ENCODE measurements around the gene ELAVL1.
A peak's percentile ranks its signal among the peaks of the same experiment; 100 is the strongest.
"Not testable (repeated sequence)": the region's sequence is repeated elsewhere in the genome, so short reads cannot be mapped to it uniquely, and the experiment has no call there.

Gene ELAVL1

DNA sequence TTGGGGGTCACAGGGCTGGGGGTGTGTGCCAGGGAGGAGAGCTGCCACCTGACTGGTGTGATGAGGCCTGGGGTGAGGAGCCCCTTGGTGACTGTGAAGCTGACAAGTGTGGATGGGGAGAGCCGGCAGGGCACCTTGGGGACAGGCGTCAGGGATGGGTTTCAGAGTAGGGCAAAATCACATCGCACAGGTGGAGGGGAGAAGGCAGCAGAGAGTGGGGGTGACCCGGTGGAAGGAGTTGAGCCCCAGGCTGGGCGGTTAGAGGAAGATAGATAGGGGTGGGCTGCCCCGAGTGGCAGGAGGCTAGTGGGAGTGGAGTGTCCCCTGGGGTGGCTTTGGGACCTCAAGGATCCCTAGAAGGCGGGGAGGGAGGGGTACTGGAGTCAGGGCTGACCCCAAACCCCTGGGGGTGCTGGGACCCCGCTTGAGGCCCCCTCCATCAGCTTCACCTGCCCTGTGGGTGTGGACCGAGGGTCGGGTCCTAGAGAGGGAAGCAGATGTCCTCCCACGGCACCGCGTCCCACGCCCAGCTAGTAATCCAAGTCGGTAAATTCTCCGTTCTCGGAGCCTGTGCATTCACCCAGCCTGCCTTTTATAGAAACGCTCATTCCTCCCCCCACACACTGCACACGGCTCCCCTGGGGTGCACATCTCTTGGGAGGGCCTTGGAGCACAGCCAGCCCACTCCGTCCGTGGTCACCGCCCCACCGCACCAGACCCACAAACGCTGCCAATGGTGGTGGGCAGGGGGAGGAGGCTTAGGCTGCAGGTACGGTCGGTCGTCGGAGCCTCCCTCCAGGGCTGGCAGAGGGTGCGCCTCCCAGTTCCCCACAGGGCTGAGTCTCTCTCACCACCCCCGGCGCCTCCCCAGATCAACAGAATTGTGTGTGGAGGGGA is 81.9 kb downstream of the ELAVL1 start:
- Histone ChIP-seq H3K27me3 (ENCODE audit: control insufficient read depth, insufficient read depth, low read length) (peaks cover 12% of the 10 kb centered on the region), H3K9me3 (ENCODE audit: control insufficient read depth, low read depth, low read length) (no peaks in the 10 kb centered on the region), H3K9ac (ENCODE audit: low read length) (no peak overlapping the region), H3K27ac (ENCODE audit: low read length) (no peak overlapping the region), H3K4me3 (ENCODE audit: low read length) (no peak overlapping the region), H3K36me3 (ENCODE audit: control insufficient read depth, low read depth, low read length) (no peaks in the 10 kb centered on the region), H3K4me1 (ENCODE audit: control insufficient read depth, low read depth, low read length) (peaks cover 13% of the 10 kb centered on the region)

DNA sequence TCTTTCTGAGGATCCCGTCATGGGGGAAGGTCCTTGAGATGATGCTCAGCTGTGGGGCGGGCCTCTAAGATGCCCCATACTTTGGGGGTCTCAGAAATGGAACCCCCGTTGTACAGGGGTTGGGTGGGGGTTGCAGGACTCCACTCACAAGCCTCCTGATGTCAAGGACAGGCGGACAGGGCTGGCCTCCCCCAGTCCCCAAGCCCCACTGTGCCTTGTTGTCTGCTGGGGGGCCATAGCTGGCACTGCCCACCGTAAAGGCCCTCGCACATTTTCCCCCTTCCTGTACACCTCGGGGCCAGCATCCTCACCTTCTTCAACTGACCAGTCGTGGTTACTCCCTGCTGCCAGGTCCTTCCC is 82.6 kb downstream of the ELAVL1 start:
- no peaks in the 10 kb centered on the region for H3K36me3 ChIP-seq (ENCODE audit: control insufficient read depth, low read depth, low read length)
- H3K27me3 ChIP-seq (ENCODE audit: control insufficient read depth, insufficient read depth, low read length) = peaks cover 19% of the 10 kb centered on the region
- no peak overlapping the region for H3K27ac ChIP-seq (ENCODE audit: low read length)
- H3K4me1 ChIP-seq (ENCODE audit: control insufficient read depth, low read depth, low read length) = peaks cover 13% of the 10 kb centered on the region
- H3K9ac ChIP-seq (ENCODE audit: low read length) = no peak overlapping the region
- no peak overlapping the region for H3K4me3 ChIP-seq (ENCODE audit: low read length)
- no peaks in the 10 kb centered on the region for H3K9me3 ChIP-seq (ENCODE audit: control insufficient read depth, low read depth, low read length)

DNA sequence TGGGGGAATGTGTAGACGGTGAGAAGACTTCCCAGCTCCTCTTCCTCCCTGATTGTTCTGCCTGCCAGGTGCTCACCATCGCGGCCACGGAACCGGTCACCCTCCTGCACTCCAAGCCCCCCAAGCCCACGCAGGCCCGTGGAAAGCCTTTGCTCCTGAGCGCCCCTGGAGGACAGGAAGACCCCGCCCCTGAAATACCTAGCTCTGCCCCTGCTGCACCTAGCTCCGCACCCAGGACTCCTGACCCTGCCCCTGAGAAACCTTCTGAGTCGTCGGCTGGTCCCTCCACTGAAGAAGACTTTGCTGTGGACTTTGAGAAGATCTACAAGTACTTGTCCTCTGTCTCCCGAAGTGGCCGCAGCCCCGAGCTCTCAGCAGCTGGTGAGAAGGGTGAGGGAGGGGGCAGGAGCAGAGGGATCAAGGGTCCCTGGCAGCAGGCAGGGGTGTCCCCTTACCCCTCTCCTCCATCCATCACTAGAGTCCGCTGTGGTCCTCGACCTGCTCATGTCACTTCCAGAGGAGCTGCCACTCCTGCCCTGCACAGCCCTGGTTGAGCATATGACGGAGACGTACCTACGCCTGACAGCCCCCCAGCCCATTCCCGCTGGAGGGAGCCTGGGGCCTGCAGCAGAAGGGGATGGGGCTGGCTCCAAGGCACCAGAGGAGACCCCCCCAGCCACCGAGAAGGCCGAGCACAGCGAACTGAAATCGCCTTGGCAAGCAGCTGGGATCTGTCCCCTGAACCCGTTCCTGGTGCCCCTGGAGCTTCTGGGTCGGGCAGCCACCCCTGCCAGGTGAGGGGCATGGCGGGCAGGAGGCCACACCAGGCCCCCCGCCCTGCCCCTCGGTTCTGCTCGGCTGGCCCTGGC is 83.2 kb downstream of the ELAVL1 start:
- no peak overlapping the region for H3K27ac ChIP-seq (ENCODE audit: low read length)
- H3K4me3 ChIP-seq (ENCODE audit: low read length) = no peak overlapping the region
- peaks cover 13% of the 10 kb centered on the region for H3K4me1 ChIP-seq (ENCODE audit: control insufficient read depth, low read depth, low read length)
- H3K27me3 ChIP-seq (ENCODE audit: control insufficient read depth, insufficient read depth, low read length) = peaks cover 25% of the 10 kb centered on the region
- H3K9me3 ChIP-seq (ENCODE audit: control insufficient read depth, low read depth, low read length) = no peaks in the 10 kb centered on the region
- no peak overlapping the region for H3K9ac ChIP-seq (ENCODE audit: low read length)
- H3K36me3 ChIP-seq (ENCODE audit: control insufficient read depth, low read depth, low read length) = no peaks in the 10 kb centered on the region

DNA sequence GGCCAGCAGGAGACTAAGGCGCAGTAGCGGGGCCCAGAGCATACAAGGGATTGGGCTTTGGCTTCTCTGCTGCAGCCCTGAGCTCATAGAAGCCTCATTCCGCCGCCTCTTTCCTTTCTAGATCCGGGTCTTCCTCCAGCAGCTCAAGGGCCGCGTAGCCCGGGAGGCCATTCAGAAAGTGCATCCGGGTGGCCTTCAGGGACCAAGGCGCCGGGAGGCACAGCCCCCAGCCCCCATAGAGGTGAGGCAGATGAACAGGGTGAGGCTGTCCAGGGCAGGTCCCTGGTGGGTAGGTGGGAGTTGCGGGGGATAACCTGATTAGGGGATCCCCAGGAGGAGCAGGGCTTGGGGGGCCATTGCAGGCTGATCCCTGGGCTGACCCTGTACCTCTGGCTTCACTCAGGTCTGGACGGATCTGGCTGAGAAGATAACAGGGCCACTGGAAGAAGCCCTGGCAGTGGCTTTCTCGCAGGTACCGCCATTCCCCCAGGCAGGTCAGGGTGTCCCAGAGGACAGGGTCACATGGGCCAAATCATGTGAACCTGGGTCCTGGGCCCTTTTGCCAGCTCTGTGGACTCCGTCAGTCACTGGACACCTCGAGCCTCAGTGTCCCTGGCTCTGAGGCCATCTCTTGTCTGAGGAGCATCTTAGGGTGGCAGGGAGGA is 84.0 kb downstream of the ELAVL1 start:
- no peaks in the 10 kb centered on the region for H3K9me3 ChIP-seq (ENCODE audit: control insufficient read depth, low read depth, low read length)
- H3K27ac ChIP-seq (ENCODE audit: low read length) = no peak overlapping the region
- H3K4me3 ChIP-seq (ENCODE audit: low read length) = peak overlapping the region; percentile 60
- H3K4me1 ChIP-seq (ENCODE audit: control insufficient read depth, low read depth, low read length) = peaks cover 13% of the 10 kb centered on the region
- H3K36me3 ChIP-seq (ENCODE audit: control insufficient read depth, low read depth, low read length) = no peaks in the 10 kb centered on the region
- H3K9ac ChIP-seq (ENCODE audit: low read length) = no peak overlapping the region
- peaks cover 33% of the 10 kb centered on the region for H3K27me3 ChIP-seq (ENCODE audit: control insufficient read depth, insufficient read depth, low read length)

DNA sequence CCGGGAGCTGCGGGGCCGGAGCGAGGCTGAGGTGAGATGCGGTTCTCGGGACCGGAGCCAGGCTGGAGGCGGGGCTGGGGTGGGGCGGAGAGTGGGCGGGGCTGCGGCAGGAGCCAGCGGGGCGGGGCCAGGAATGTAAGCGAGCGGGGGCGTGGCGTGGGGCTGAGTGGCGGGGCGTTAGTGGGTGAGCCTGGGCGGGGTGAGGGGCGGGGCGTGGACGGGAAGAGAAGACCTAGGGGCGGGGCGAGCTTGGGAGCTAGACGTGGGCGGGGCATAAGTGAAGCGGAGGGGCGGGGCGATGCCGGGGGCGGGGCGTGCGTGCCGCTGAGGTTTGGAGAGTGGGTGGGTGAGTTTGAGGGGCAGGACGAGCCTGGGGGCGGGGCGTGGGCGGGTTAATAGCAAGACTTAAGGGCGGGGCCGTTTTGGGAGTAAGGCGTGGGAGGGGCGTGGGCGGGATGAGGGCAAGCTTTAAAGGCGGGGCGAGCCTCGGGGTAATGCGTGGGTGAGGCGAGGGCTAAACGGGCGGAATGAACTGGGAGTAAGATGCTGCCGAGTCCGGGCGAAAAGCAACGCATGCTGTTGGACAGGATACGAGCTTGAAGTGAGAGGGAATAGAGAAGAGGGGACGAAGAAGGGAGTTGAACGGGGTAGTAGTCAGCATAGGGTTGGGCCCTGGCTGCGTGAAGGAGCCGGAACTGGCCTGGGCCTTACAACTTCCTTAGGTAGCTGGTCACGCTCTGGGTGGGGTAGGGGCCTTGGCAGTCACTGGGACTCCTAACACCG is 84.7 kb downstream of the ELAVL1 start:
- H3K4me1 ChIP-seq (ENCODE audit: control insufficient read depth, low read depth, low read length) = peaks cover 9% of the 10 kb centered on the region
- peaks cover 40% of the 10 kb centered on the region for H3K27me3 ChIP-seq (ENCODE audit: control insufficient read depth, insufficient read depth, low read length)
- peak overlapping the region; percentile 64 for H3K4me3 ChIP-seq (ENCODE audit: low read length)
- no peaks in the 10 kb centered on the region for H3K36me3 ChIP-seq (ENCODE audit: control insufficient read depth, low read depth, low read length)
- no peaks in the 10 kb centered on the region for H3K9me3 ChIP-seq (ENCODE audit: control insufficient read depth, low read depth, low read length)
- H3K9ac ChIP-seq (ENCODE audit: low read length) = no peak overlapping the region
- H3K27ac ChIP-seq (ENCODE audit: low read length) = no peak overlapping the region

DNA sequence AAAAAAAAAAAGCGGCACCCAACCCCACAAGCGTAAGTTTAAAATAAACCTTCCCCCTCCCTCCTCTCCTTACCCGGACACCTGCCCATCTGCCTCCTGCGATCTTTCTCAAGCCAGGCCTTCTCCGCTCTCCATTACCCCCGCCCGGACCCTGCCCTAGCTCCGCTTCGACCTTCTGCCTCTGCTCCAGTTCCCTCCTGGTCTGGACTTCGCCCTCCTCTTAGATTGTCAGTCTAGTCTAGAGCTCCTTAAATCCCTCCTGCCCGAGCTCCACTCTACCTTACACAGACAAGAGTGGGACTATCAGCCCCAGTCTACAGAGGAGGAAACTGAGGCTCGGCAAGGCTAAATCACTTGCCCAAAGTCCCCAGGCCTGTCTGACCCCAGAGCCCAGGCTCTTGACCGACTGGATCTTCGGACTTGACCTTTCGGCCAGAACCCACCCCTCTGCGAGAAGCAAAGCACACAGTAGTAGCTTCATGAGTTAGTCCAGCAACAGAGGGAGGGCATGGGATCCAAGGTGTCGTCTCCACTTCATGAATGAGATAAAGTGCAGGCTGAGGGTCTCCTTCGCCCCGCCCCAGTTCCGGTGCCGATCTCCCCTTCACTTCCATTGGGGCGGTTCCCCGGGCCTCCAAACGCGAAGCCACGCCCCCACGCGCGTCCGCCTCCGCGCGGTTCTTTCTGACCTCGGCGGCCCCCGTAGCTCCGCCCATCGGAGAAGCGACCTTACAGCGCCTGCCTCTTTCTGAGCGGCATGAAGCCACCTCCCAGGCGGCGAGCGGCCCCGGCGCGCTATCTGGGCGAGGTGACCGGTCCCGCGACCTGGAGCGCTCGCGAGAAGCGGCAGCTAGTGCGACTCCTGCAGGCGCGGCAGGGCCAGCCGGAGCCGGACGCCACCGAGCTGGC is 85.6 kb downstream of the ELAVL1 start, which contains the start of gene SNAPC2:
Gene SNAPC2 (plus strand): TSS at position 729 of the 909 bp plus-strand sequence. CDS start 29 bp downstream, at position 758.
- Histone ChIP-seq H3K27me3 (ENCODE audit: control insufficient read depth, insufficient read depth, low read length) (peaks cover 49% of the 10 kb centered on the region), H3K27ac (ENCODE audit: low read length) (no peak within 1 kb of the TSS), H3K4me3 (ENCODE audit: low read length) (peak within 1 kb of the TSS; percentile 64), H3K4me1 (ENCODE audit: control insufficient read depth, low read depth, low read length) (peaks cover 9% of the 10 kb centered on the region), H3K36me3 (ENCODE audit: control insufficient read depth, low read depth, low read length) (no peaks in the 10 kb centered on the region), H3K9ac (ENCODE audit: low read length) (no peak within 1 kb of the TSS), H3K9me3 (ENCODE audit: control insufficient read depth, low read depth, low read length) (no peaks in the 10 kb centered on the region)

DNA sequence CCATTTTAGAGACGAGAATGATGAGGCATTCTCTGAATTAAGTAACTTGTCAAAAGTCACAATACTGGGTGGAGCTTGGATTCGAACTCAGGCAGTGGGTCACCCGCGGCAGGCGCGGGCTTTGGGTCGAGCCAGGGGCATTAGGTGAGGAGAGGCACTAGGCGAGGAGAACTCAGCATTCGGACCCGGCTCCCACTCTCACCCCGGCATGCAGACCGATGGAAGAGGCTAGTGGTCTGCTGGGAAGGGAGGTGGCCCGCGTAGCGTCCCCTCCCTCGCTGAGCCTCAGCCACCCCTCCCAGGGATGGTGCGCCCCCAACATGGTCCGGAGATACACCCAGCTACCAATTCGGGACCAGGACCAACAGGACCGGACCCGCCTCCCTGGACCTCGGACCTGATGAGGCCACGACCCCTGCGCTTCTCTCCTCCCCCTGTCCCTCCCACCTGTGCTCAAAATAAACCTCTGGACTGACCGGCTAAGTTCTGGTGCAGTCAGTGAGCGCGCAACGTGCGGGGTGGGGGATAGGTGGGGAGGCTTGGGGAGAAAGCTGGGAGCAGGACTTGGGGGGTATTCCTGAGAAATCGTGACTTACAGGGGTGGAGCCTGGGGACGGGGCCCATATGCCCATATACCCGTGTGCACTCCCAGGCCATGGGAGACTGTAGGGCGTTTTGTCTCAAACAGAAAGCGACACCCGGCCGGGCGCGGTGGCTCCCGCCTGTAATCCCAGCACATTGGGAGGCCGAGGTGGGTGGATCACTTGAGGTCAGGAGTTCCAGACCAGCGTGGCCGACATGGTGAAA is 86.6 kb downstream of the ELAVL1 start:
- H3K4me1 ChIP-seq (ENCODE audit: control insufficient read depth, low read depth, low read length) = peaks cover 9% of the 10 kb centered on the region
- peaks cover 59% of the 10 kb centered on the region for H3K27me3 ChIP-seq (ENCODE audit: control insufficient read depth, insufficient read depth, low read length)
- H3K4me3 ChIP-seq (ENCODE audit: low read length) = peak overlapping the region; percentile 47
- H3K9me3 ChIP-seq (ENCODE audit: control insufficient read depth, low read depth, low read length) = no peaks in the 10 kb centered on the region
- no peak overlapping the region for H3K9ac ChIP-seq (ENCODE audit: low read length)
- H3K27ac ChIP-seq (ENCODE audit: low read length) = no peak overlapping the region
- H3K36me3 ChIP-seq (ENCODE audit: control insufficient read depth, low read depth, low read length) = no peaks in the 10 kb centered on the region

DNA sequence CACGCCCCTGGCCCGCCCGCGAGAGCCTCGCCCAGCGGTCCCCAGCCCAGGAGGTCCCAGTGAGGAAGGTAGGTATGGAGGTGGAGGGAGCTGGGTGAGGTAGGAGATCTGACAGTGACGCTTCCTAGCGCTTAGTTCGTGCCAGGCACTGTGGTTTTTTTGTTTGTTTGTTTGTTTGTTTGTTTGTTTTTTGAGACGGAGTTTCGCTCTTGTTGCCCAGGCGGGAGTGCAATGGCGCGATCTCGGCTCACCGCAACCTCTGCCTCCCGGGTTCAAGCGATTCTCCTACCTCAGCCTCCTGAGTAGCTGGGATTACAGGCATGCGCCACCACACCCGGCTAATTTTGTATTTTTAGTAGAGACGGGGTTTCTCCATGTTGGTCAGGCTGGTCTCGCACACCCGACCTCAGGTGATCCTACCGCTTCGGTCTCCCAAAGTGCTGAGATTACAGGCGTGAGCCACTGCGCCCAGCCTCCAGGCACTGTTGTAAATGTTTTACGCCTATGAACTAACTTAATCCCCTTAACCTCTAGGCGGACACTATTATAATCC is 87.3 kb downstream of the ELAVL1 start:
- H3K9me3 ChIP-seq (ENCODE audit: control insufficient read depth, low read depth, low read length); H3K36me3 ChIP-seq (ENCODE audit: control insufficient read depth, low read depth, low read length); H3K27ac ChIP-seq (ENCODE audit: low read length); H3K9ac ChIP-seq (ENCODE audit: low read length); H3K4me1 ChIP-seq (ENCODE audit: control insufficient read depth, low read depth, low read length): not testable (repeated sequence)
- Histone ChIP-seq H3K4me3 (ENCODE audit: low read length) (peak overlapping the region; percentile 47), H3K27me3 (ENCODE audit: control insufficient read depth, insufficient read depth, low read length) (peaks cover 61% of the 10 kb centered on the region)

DNA sequence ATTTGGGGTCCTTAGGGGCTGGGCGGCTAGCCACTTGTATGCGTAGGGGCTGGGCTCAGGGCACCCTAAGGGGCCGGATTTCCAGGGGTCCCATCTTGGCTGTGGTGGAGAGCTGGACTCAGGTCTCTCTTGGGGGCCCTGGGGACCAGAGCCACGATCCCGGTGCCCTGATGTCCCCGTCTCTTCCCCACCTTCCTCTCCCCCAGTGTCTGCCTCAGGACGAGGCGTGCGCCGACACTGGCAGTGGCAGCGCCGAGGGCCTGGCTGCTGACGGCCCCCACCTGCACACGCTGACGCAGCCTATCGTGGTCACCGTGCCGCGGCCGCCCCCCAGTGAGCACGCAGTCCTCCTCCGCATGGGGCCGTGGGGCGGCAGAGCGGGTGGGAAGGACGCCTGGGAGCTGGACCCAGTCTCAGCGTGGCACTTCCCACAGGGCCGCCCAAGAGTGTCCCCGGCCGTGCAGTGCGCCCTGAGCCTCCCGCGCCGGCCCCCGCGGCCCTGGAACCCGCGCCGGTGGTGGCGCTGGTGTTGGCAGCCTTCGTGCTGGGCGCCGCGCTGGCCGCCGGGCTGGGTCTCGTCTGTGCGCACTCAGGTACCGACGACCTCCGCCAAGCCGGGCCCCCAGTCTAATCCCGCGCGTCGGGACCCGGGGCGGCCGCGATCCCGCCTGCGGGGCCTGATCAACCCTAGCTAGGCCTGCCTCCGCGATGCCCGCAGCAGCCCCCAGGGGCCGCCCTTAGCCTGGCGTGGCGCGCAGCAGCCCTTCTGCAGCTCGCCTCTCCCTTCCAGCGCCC is 88.0 kb downstream of the ELAVL1 start:
- no peaks in the 10 kb centered on the region for H3K36me3 ChIP-seq (ENCODE audit: control insufficient read depth, low read depth, low read length)
- H3K9ac ChIP-seq (ENCODE audit: low read length) = no peak overlapping the region
- peak overlapping the region; percentile 47 for H3K4me3 ChIP-seq (ENCODE audit: low read length)
- H3K9me3 ChIP-seq (ENCODE audit: control insufficient read depth, low read depth, low read length) = no peaks in the 10 kb centered on the region
- H3K27me3 ChIP-seq (ENCODE audit: control insufficient read depth, insufficient read depth, low read length) = peaks cover 61% of the 10 kb centered on the region
- H3K4me1 ChIP-seq (ENCODE audit: control insufficient read depth, low read depth, low read length) = peaks cover 9% of the 10 kb centered on the region
- no peak overlapping the region for H3K27ac ChIP-seq (ENCODE audit: low read length)
